Kidney (tissue), 14 donors: ENCODE measurements around the gene TUFM. TPM values are rescaled to one million over a fixed set of nuclear protein-coding genes. Genes with fewer than 3 reads are reported as not detected.

Source experiments
- DNase-seq, 5 donors: peaks; one replicate each; pipeline ENCODE4 v3.0.0-alpha.2; 2013 to 2020
- FAIRE-seq: peaks from 2 replicates; lab custom pipeline; 2012; peaks lifted over from hg19 to GRCh38; lab: Jason Lieb, UNC
- H3K27ac ChIP-seq, 2 donors: one replicate each; pipeline ENCODE4 v1.7.0; 2013; ENCODE audit warnings: low read depth in 2 of 2, low read length in 2 of 2, inconsistent platforms in 1 of 2
- H3K27me3 ChIP-seq: one replicate; pipeline ENCODE4 v1.7.1; 2013; ENCODE audit warnings: low read length, inconsistent platforms; ENCODE audit not compliant: control insufficient read depth, insufficient read depth
- H3K36me3 ChIP-seq, 3 donors: one replicate each; pipeline versions ENCODE4 v1.7.0 to v1.7.1; 2013; ENCODE audit warnings: low read length in 3 of 3, control low read depth in 1 of 3, inconsistent platforms in 1 of 3; ENCODE audit not compliant: insufficient read depth in 3 of 3, control insufficient read depth in 2 of 3
- H3K4me1 ChIP-seq, 3 donors: one replicate each; pipeline versions ENCODE4 v1.7.0 to v1.7.1; 2013; ENCODE audit warnings: low read length in 3 of 3, inconsistent platforms in 1 of 3, low read depth in 1 of 3; ENCODE audit not compliant: control insufficient read depth in 2 of 3, insufficient read depth in 2 of 3
- H3K4me3 ChIP-seq, 3 donors: one replicate each; pipeline versions ENCODE4 v1.7.0 to v1.8.1; 2013; ENCODE audit warnings: low read length in 3 of 3, control low read depth in 1 of 3, inconsistent platforms in 1 of 3
- H3K9ac ChIP-seq, 3 donors: one replicate each; pipeline versions ENCODE4 v1.7.0 to v1.7.1; 2013; ENCODE audit warnings: low read length in 3 of 3, control low read depth in 1 of 3, inconsistent platforms in 1 of 3
- H3K9me3 ChIP-seq, 3 donors: one replicate each; pipeline versions ENCODE4 v1.7.0 to v1.7.1; 2013; ENCODE audit warnings: low read length in 3 of 3, control low read depth in 1 of 3, inconsistent platforms in 1 of 3; ENCODE audit not compliant: control insufficient read depth in 2 of 3, insufficient read depth in 1 of 3
- CTCF ChIP-seq: IDR thresholded peaks from 3 replicates; pipeline ENCODE4 v1.5.1; 2012; ENCODE audit warnings: mild to moderate bottlenecking, moderate library complexity, borderline replicate concordance; ENCODE audit not compliant: insufficient read depth; ENCODE audit errors: extremely low read depth
- intact Hi-C: fragments of 100-400 bp; cut with DNase I; formaldehyde crosslinking; loops from one replicate; pipeline ENCODE4 v1.11.1; 2022
- polyA plus RNA-seq: library from polyadenylated mRNA; stranded (reverse); fragments of 350-450 nt; fragmentation: Illumina TruSeq; extraction: RNeasy Lipid Tissue Mini Kit (QIAGEN cat#74804); gene quantifications from one replicate; pipeline ENCODE4 v1.2.3, GENCODE V29; 2014; ENCODE audit warnings: low read depth, low replicate concordance; ENCODE audit not compliant: insufficient read depth
- total RNA-seq: library from RNA; stranded (reverse); fragmentation: NEBNext Ultra II Directional; extraction: Animal tissue kit (Norgen Biotek cat#: 25700); gene quantifications from one replicate; pipeline ENCODE4 v1.2.1, GENCODE V29; 2021
- donor health status: control.
- donor health status: control.
- donor health status: control.
- donor health status: control.
- donor health status: control.
- donor health status: DM: yes; HTN: yes; CAD: no.
- donor health status: Normal renal cell carcinoma (clear cell type).

The TUFM gene
- total and polyA plus RNA-seq, 2 donors from 2014 or later: 146 to 443 TPM

- TF ChIP-seq CTCF: no peak
- Histone ChIP-seq H3K9me3 (no peaks in the 10 kb centered on the region), H3K4me3 (no peak overlapping the region), H3K4me1 (peaks cover 0 to 16% (median 7%) of the 10 kb centered on the region in 3 donors), H3K27ac (no peak overlapping the region), H3K27me3 (no peaks in the 10 kb centered on the region), H3K9ac (no peak overlapping the region), H3K36me3 (peaks cover 0 to 22% (median 22%) of the 10 kb centered on the region in 3 donors)
- FAIRE-seq (no peak), DNase-seq (no peak)
- intact Hi-C loops: no loop called here
These were observed 3.5 kb downstream of the TUFM start for GRCh38 chr16:28842696-28843095.

GRCh38 chr16:28839899-28840298 is 6.2 kb downstream of the TUFM start:
- Histone ChIP-seq H3K4me1 (peaks cover 0 to 2% (median 0%) of the 10 kb centered on the region in 3 donors), H3K36me3 (peaks cover 0 to 43% (median 30%) of the 10 kb centered on the region in 3 donors), H3K27ac (no peak overlapping the region), H3K27me3 (no peaks in the 10 kb centered on the region), H3K4me3 (no peak overlapping the region), H3K9me3 (no peaks in the 10 kb centered on the region), H3K9ac (no peak overlapping the region)
- TF ChIP-seq CTCF: no peak
- intact Hi-C loops: no loop called here
- DNase-seq: no peak
- FAIRE-seq: no peak

- Histone ChIP-seq H3K36me3 (peaks cover 3 to 43% (median 30%) of the 10 kb centered on the region in 3 donors), H3K4me3 (no peak overlapping the region), H3K9ac (no peak overlapping the region), H3K4me1 (no peaks in the 10 kb centered on the region), H3K9me3 (no peaks in the 10 kb centered on the region), H3K27me3 (no peaks in the 10 kb centered on the region), H3K27ac (no peak overlapping the region)
- no peak for FAIRE-seq
- DNase-seq: no peak
- intact Hi-C loops: no loop called here
- no peak for TF ChIP-seq CTCF
These were observed 7.0 kb downstream of the TUFM start for GRCh38 chr16:28839004-28839639.
